H1 (cell line): Measurements from ENCODE around the gene TPD52L2. TPM values are rescaled to one million over a fixed set of nuclear protein-coding genes. Genes with fewer than 3 reads are reported as not detected.

ENCODE experiments used
- CREB1 ChIP-seq: IDR thresholded peaks from 2 replicates; pipeline ENCODE4 v1.6.1; 2012; ENCODE audit warnings: inconsistent platforms
- CTCF ChIP-seq, 3 experiments: IDR thresholded peaks; 1 replicate in 2 of 3; 2 replicates in 1 of 3; pipeline versions ENCODE4 v1.5.1 to v1.6.1; 2011; ENCODE audit warnings: low read length in 3 of 3, mild to moderate bottlenecking in 3 of 3, inconsistent platforms in 2 of 3, low read depth in 1 of 3, moderate library complexity in 1 of 3; ENCODE audit not compliant: insufficient read depth in 1 of 3; ENCODE audit errors: control extremely low read depth in 1 of 3
- E2F6 ChIP-seq: IDR thresholded peaks from 2 replicates; pipeline ENCODE4 v1.6.1; 2012; ENCODE audit warnings: inconsistent platforms
- KDM4A ChIP-seq: IDR thresholded peaks from one replicate; pipeline ENCODE4 v1.7.1; 2012; ENCODE audit warnings: low read depth, mild to moderate bottlenecking, moderate library complexity, low read length, inconsistent platforms; ENCODE audit not compliant: severe bottlenecking
- PHF8 ChIP-seq: fragments of 200-600 bp; sonication (generic); conservative IDR thresholded peaks from 2 replicates; pipeline ENCODE4 v1.7.1; 2012; ENCODE audit warnings: low read depth, mild to moderate bottlenecking, inconsistent platforms, low read length, moderate library complexity
- POLR2A ChIP-seq, 2 experiments: IDR thresholded peaks; 1 replicate in 1 of 2; 2 replicates in 1 of 2; pipeline ENCODE4 v1.6.1; 2011; ENCODE audit warnings: low read depth in 2 of 2, low read length in 2 of 2, mild to moderate bottlenecking in 2 of 2; ENCODE audit errors: control extremely low read depth in 1 of 2
- RBBP5 ChIP-seq: IDR thresholded peaks from 2 replicates; pipeline ENCODE4 v1.7.1; 2012; ENCODE audit warnings: low read depth, mild to moderate bottlenecking, inconsistent platforms, low read length, moderate library complexity, borderline replicate concordance
- RFX5 ChIP-seq: IDR thresholded peaks from 2 replicates; pipeline ENCODE4 v1.6.1; 2011; ENCODE audit warnings: low read depth, low read length, improper control_type of control experiment, borderline replicate concordance
- YY1 ChIP-seq: IDR thresholded peaks from 2 replicates; pipeline ENCODE4 v1.6.1; 2011; ENCODE audit warnings: low read depth, mild to moderate bottlenecking, low read length
- polyA plus RNA-seq, 7 experiments: library from polyadenylated mRNA; depleted of rRNA in 3 of 7; stranded (reverse) in 5 of 7; unstranded in 2 of 7; fragments of >200 nt in 5 of 7; fragments of 200-250 nt in 2 of 7; gene quantifications; 1 replicate in 5 of 7; 2 replicates in 1 of 7; 4 replicates in 1 of 7; pipeline versions ENCODE4 v1.2.1 to v1.2.3, GENCODE V29; 2011 to 2013; ENCODE audit warnings: missing spikeins in 2 of 7, mixed read lengths in 2 of 7
- total RNA-seq: library from RNA; stranded (reverse); fragmentation: NEBNext Ultra II Directional; extraction: Animal tissue kit (Norgen Biotek cat#: 25700); gene quantifications from 2 replicates; pipeline ENCODE4 v1.2.1, GENCODE V29; 2021

TPD52L2 gene
- total and polyA plus RNA-seq, 2 of the 8 experiments (the other 6 are each of a cell fraction or from before 2014, with no cell fraction given) = 77.1 to 80.2 TPM

- TF ChIP-seq CTCF (IDR thresholded peaks at IDR 0.05; ENCODE audit: control extremely low read depth in 1 of 3, insufficient read depth in 1 of 3, low read depth in 1 of 3, low read length in 3 of 3) = no peak
- no peak for TF ChIP-seq E2F6
- TF ChIP-seq YY1 = no peak
- no peak for TF ChIP-seq CREB1
- no peak for TF ChIP-seq PHF8
- no peak for TF ChIP-seq RFX5
- no peak for TF ChIP-seq POLR2A (IDR thresholded peaks at IDR 0.05; ENCODE audit: control extremely low read depth in 1 of 2, low read depth in 2 of 2, low read length in 2 of 2)
- TF ChIP-seq RBBP5 = no peak
- TF ChIP-seq KDM4A = no peak
- TF ChIP-seq, all 59 proteins: peak for 0
Observed at GRCh38 chr20:63920226-63920625, 55.2 kb downstream of the TPD52L2 start (continued).
